Measurements from ENCODE around the gene KLHL14. TPM values are rescaled to one million over a fixed set of nuclear protein-coding genes. Genes with fewer than 3 reads are reported as not detected.

Gene KLHL14
- total RNA-seq, 2 donors from 2014 or later = 1.3 TPM; not detected in 1

DNA sequence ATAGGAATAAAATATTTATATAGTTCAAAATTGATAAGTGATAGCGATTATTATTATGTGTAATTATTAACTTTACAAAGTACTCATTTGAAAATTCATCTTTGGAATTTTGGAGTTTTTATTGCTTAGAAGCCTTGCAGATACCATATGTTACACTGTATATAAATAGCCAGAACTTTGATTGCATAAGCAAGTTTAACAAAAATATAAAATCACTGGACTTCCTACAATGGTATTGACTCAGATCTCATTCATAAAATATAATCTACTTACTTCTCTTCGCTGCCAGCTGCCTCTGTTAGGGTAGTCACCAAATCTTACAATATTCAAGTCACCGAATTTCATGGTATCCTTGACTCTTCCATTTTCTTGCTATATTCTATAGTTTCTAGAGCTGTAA lies 22.5 kb downstream of the KLHL14 start:
- no peak for ATAC-seq (ENCODE audit: insufficient number of reproducible peaks, low FRiP score, low read depth)
- no peak overlapping the region for H3K4me3 ChIP-seq
- no peak for DNase-seq (ENCODE audit: low spot score)
- no peaks in the 10 kb centered on the region for H3K4me1 ChIP-seq (ENCODE audit: control insufficient read depth in 1 of 2, low read depth in 2 of 2)
- no peaks in the 10 kb centered on the region for H3K27me3 ChIP-seq (replicated peaks; ENCODE audit: insufficient read depth)
- TF ChIP-seq, protein P1, sequence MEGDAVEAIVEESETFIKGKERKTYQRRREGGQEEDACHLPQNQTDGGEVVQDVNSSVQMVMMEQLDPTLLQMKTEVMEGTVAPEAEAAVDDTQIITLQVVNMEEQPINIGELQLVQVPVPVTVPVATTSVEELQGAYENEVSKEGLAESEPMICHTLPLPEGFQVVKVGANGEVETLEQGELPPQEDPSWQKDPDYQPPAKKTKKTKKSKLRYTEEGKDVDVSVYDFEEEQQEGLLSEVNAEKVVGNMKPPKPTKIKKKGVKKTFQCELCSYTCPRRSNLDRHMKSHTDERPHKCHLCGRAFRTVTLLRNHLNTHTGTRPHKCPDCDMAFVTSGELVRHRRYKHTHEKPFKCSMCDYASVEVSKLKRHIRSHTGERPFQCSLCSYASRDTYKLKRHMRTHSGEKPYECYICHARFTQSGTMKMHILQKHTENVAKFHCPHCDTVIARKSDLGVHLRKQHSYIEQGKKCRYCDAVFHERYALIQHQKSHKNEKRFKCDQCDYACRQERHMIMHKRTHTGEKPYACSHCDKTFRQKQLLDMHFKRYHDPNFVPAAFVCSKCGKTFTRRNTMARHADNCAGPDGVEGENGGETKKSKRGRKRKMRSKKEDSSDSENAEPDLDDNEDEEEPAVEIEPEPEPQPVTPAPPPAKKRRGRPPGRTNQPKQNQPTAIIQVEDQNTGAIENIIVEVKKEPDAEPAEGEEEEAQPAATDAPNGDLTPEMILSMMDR (IDR thresholded peaks at IDR 0.05) = no peak
- no peaks in the 10 kb centered on the region for H3K36me3 ChIP-seq
- no peak overlapping the region for H3K27ac ChIP-seq
- no peaks in the 10 kb centered on the region for H3K9me3 ChIP-seq

- Histone ChIP-seq H3K27me3 (replicated peaks; ENCODE audit: insufficient read depth) (no peaks in the 10 kb centered on the region), H3K9me3 (no peaks in the 10 kb centered on the region), H3K27ac (no peak overlapping the region), H3K4me3 (no peak overlapping the region), H3K36me3 (no peaks in the 10 kb centered on the region), H3K4me1 (ENCODE audit: control insufficient read depth in 1 of 2, low read depth in 2 of 2) (no peaks in the 10 kb centered on the region)
- ATAC-seq (ENCODE audit: insufficient number of reproducible peaks, low FRiP score, low read depth) = no peak
- no peak for DNase-seq (ENCODE audit: low spot score)
- TF ChIP-seq, protein P1 (IDR thresholded peaks at IDR 0.05) = no peak
Observed at GRCh38 chr18:32749809-32750208, 23.0 kb downstream of the KLHL14 start.

- Histone ChIP-seq H3K4me3 (no peak overlapping the region), H3K4me1 (ENCODE audit: control insufficient read depth in 1 of 2, low read depth in 2 of 2) (no peaks in the 10 kb centered on the region), H3K27me3 (replicated peaks; ENCODE audit: insufficient read depth) (no peaks in the 10 kb centered on the region), H3K9me3 (no peaks in the 10 kb centered on the region), H3K36me3 (no peaks in the 10 kb centered on the region), H3K27ac (no peak overlapping the region)
- ATAC-seq (ENCODE audit: insufficient number of reproducible peaks, low FRiP score, low read depth) (no peak), DNase-seq (ENCODE audit: low spot score) (no peak)
- TF ChIP-seq, protein P1 (IDR thresholded peaks at IDR 0.05) = no peak
Observed at GRCh38 chr18:32742579-32742978, 30.2 kb downstream of the KLHL14 start.

DNA sequence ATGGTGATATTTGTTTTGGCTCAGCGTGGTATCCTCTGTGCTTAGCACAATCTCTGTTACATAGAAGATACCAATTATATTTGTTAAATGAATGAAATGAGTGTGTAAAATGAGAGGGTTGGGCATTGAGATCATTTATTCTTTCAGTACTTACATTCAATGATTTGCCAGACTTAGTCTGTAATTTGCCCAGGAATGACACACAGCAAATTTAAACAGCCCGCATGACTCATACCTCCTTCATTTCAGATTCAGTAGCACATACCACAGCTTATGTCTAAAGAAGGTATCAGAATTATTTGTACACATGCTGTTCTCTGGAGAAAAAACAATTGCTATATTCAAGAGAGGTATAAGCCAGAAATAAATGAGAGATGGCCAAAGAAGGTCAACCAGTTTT lies 37.0 kb downstream of the KLHL14 start:
- H3K36me3 ChIP-seq = no peaks in the 10 kb centered on the region
- TF ChIP-seq, protein P1 (IDR thresholded peaks at IDR 0.05) = no peak
- peaks cover 3% of the 10 kb centered on the region for H3K9me3 ChIP-seq
- no peaks in the 10 kb centered on the region for H3K4me1 ChIP-seq (ENCODE audit: control insufficient read depth in 1 of 2, low read depth in 2 of 2)
- no peak for ATAC-seq (ENCODE audit: insufficient number of reproducible peaks, low FRiP score, low read depth)
- H3K4me3 ChIP-seq = no peak overlapping the region
- DNase-seq (ENCODE audit: low spot score) = no peak
- no peak overlapping the region for H3K27ac ChIP-seq
- no peaks in the 10 kb centered on the region for H3K27me3 ChIP-seq (replicated peaks; ENCODE audit: insufficient read depth)

GRCh38 chr18:32734442-32734841 lies 38.4 kb downstream of the KLHL14 start:
- DNase-seq (ENCODE audit: low spot score) (no peak), ATAC-seq (ENCODE audit: insufficient number of reproducible peaks, low FRiP score, low read depth) (no peak)
- TF ChIP-seq, protein P1 (IDR thresholded peaks at IDR 0.05) = no peak
- no peaks in the 10 kb centered on the region for H3K4me1 ChIP-seq (ENCODE audit: control insufficient read depth in 1 of 2, low read depth in 2 of 2)
- H3K4me3 ChIP-seq = no peak overlapping the region
- no peaks in the 10 kb centered on the region for H3K36me3 ChIP-seq
- no peaks in the 10 kb centered on the region for H3K27me3 ChIP-seq (replicated peaks; ENCODE audit: insufficient read depth)
- peaks cover 3% of the 10 kb centered on the region for H3K9me3 ChIP-seq
- no peak overlapping the region for H3K27ac ChIP-seq

Data from thoracic aorta (tissue), 2 donors.